ENCODE data around the gene ARMC8. TPM values are rescaled to one million over a fixed set of nuclear protein-coding genes. Genes with fewer than 3 reads are reported as not detected.

ARMC8 gene
- total RNA-seq, 2 donors from 2014 or later: 52.0 to 62.4 TPM

DNA sequence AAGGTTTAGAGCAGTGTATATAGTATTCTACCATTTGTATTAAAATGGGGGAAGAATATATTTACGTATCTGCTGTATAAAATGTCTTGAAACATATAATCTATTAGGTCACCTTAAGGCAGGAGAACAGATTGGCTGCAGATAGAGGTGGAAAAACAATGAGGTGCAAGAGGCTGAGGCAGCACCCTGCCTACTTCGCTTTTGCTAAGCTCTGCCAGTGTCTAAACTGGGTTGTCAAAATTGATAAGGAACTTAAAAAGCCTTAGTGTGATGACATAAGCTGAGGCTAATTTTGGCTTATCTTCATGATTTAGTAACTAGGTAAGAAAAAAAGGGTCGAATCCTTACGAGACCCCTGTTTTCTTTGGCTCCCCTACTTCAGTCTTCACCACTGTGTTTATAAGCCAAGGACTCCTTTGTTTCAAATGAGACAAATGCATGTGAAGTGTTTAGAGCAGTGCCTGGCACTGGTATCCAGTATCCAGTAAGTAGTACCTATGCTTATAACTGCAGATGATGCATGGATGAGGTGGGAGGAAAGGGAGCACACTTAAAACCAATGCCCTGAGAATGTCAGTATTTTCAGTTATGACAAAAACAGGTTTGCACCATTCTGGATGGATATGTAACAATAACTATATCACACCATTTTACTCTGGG is 45.7 kb downstream of the ARMC8 start:
- intact Hi-C loops (cut with DNase I): no loop called here

GRCh38 chr3:138234401-138235179 is 47.5 kb downstream of the ARMC8 start:
- intact Hi-C loops (cut with DNase I): no loop called here
- DNase-seq (ENCODE audit: low spot score): no peak

More for the DNA sequence above, 45.7 kb downstream of the ARMC8 start:
- DNase-seq (ENCODE audit: low spot score): no peak

- no peak for DNase-seq (ENCODE audit: low spot score)
- intact Hi-C loops (cut with DNase I): no loop called here
Observed at GRCh38 chr3:138238711-138239110, 51.6 kb downstream of the ARMC8 start.

DNA sequence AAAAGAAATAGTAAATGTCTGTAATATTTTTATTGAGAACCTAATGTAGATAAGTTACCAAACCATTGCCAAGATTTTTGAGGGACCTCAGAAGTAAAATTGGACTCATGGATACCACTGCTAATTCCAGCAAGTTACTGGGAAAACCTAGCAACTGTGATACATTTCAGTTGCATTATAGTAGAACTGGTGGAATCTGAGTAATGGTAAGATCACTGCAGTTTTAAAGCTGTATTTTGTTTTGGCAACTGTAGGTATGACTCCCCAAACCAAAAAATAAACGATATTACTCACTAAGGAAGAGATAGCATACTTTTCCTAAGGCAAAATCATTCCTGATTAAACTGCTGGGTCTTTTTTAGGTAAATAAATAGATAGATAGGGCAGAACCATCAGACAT is 54.0 kb downstream of the ARMC8 start:
- DNase-seq (ENCODE audit: low spot score): no peak
- intact Hi-C loops (cut with DNase I): no loop called here

GRCh38 chr3:138241676-138242075 is 54.6 kb downstream of the ARMC8 start:
- DNase-seq (ENCODE audit: low spot score): no peak
- intact Hi-C loops (cut with DNase I): no loop called here

GRCh38 chr3:138242466-138242865 is 55.4 kb downstream of the ARMC8 start:
- intact Hi-C loops (cut with DNase I): no loop called here
- no peak for DNase-seq (ENCODE audit: low spot score)

GRCh38 chr3:138245026-138245425 is 57.9 kb downstream of the ARMC8 start:
- no peak for DNase-seq (ENCODE audit: low spot score)
- intact Hi-C loops (cut with DNase I): no loop called here

DNA sequence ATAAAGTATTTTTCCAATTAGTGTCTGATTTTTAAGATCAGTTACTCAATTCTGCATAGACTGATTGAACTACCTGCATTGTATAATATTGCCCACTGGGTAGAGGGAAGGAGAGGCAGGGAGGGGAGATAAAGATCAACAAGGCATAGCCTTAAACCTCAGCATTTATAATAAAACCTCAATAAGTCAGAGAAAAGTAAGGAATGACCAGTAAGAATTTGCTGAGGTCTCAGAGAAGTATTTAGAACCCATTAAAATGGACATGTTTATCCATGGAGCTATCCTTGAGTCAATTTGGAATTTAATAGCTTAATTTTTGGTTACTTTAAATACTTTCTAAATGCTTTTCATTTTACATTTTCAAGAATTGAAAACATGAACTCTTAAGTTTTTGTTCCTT is 62.5 kb downstream of the ARMC8 start:
- DNase-seq (ENCODE audit: low spot score): no peak
- intact Hi-C loops (cut with DNase I): no loop called here

DNA sequence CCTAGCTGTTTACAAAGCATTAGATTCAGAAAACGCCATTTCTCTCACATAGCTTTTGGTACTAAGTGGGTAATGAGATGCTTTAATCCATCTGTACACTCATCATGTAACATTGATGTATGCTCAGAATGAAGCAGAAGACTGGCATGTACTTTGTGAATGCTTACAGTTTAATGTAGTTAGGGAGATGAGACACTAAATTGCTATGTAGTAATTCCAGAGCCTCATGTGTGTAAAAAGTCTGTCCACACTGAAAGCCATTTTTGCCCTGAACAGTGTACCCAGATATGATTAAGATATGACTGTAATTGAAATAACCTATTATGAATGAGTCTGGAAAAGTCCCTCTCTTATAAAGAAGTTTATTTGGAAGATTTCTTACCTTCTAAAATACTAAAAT is 66.5 kb downstream of the ARMC8 start:
- intact Hi-C loops (cut with DNase I): no loop called here
- DNase-seq (ENCODE audit: low spot score): no peak

DNA sequence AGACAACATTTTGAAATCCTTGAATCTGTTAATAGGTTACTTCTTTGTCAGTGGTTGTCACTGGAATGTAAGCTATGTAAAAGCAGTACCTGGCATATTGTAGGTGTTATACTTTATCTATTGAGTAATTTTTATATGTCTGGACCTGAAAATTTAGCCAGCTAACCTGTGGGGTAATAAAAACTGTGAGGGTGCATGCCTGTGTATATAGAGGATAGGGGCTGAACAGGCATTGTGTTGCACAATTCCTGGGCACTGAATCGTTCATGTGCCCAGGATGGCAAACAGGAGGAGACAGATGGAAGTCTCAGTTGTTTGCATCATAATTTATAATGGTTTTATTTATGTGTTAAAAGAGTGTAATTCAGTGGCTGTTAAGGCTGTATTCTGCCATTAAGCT is 67.1 kb downstream of the ARMC8 start:
- no peak for DNase-seq (ENCODE audit: low spot score)
- intact Hi-C loops (cut with DNase I): no loop called here

- no peak for DNase-seq (ENCODE audit: low spot score)
- intact Hi-C loops (cut with DNase I): no loop called here
Observed at GRCh38 chr3:138256022-138256421, 68.9 kb downstream of the ARMC8 start.

- intact Hi-C loops (cut with DNase I): no loop called here
- DNase-seq (ENCODE audit: low spot score): no peak
Observed at GRCh38 chr3:138257986-138258385, 70.9 kb downstream of the ARMC8 start.

- DNase-seq (ENCODE audit: low spot score): no peak
- intact Hi-C loops (cut with DNase I): no loop called here
Observed at GRCh38 chr3:138259126-138259525, 72.0 kb downstream of the ARMC8 start.

GRCh38 chr3:138260611-138261010 is 73.5 kb downstream of the ARMC8 start:
- DNase-seq (ENCODE audit: low spot score): no peak
- intact Hi-C loops (cut with DNase I): no loop called here

DNA sequence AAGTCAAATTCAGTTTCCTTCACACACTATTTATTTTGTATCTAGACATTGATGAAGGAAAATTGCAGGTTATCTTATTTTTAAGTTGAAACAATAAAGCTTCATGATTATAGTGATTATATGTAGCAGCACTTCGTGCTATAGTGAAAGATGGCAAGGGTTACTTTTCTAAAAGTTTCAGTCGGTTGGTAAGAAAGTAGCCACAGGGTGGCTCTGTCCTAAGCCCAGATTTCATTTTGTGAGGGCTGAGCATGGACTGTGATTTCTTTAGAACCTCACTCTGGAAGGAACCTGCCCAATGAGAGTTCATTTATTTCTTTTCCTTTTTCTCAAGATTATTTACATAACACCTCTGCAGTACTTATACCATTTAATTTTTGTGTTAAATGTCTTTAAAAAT is 76.0 kb downstream of the ARMC8 start:
- intact Hi-C loops (cut with DNase I): no loop called here
- no peak for DNase-seq (ENCODE audit: low spot score)

GRCh38 chr3:138265745-138266144 is 78.6 kb downstream of the ARMC8 start:
- no peak for DNase-seq (ENCODE audit: low spot score)
- intact Hi-C loops (cut with DNase I): no loop called here

DNA sequence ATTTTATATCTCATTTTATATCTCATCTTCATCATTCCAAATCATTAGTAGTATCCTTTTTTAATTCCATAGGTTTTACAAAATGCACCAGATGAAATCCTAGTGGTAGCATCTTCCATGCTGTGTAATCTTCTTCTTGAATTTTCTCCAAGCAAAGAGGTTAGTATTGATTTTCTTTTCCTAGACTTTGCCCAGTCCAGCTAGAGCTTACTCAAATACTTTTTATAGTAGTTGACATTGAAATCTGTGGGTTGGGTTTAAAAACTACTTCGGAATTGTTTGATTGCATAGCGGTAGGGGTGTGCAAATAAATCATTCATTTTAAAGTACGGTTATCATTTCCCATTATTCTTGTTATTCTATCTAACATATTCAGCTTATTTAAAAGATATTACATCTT is 80.0 kb downstream of the ARMC8 start:
- intact Hi-C loops (cut with DNase I): no loop called here
- DNase-seq (ENCODE audit: low spot score): no peak

DNA sequence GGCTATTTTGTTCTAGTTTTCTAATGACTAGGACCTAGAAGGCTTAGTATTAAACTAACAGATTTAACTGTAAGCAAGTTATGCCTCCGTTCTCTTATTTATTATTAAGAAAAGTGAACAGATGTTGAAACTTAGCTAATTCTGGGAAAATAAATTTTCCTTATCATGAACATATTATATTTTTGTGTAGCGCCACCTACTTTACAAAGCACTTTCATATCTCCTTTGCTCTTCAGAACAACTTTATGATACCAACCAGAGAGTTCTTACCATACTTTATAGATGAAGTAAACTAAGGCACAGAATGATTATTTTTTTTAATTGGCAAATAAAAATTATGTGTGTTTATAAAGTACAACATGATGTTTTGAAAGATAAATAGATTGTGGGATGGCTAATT is 83.1 kb downstream of the ARMC8 start:
- no peak for DNase-seq (ENCODE audit: low spot score)
- intact Hi-C loops (cut with DNase I): no loop called here

- intact Hi-C loops (cut with DNase I): no loop called here
- DNase-seq (ENCODE audit: low spot score): no peak
Observed at GRCh38 chr3:138271189-138271794, 84.2 kb downstream of the ARMC8 start.

- intact Hi-C loops (cut with DNase I): no loop called here
- no peak for DNase-seq (ENCODE audit: low spot score)
Observed at GRCh38 chr3:138281561-138281960, 94.5 kb downstream of the ARMC8 start.

- DNase-seq (ENCODE audit: low spot score): no peak
- intact Hi-C loops (cut with DNase I): no loop called here
Observed at GRCh38 chr3:138282836-138283235, 95.7 kb downstream of the ARMC8 start.
